Smooth muscle cell (in vitro differentiated cells): ENCODE data around the gene PAH. TPM values are rescaled to one million over a fixed set of nuclear protein-coding genes. Genes with fewer than 3 reads are reported as not detected.

Experiments
- DNase-seq: peaks from one replicate; lab custom pipeline; 2025; ENCODE audit not compliant: unreplicated experiment; lab: John Stamatoyannopoulos, UW
- H2AFZ ChIP-seq: fragments of 200-600 bp; sonication (generic); 2 replicates; pipeline ENCODE4 v1.6.0; 2016; ENCODE audit warnings: antibody characterized with exemption, low read depth, mild to moderate bottlenecking
- H3F3A ChIP-seq: fragments of 200-600 bp; sonication (generic); 2 replicates; pipeline ENCODE4 v1.6.0; 2017; ENCODE audit warnings: antibody characterized with exemption, low read depth
- H3K27ac ChIP-seq: fragments of 200-600 bp; sonication (generic); 2 replicates; pipeline ENCODE4 v1.5.1; 2016; ENCODE audit warnings: low read depth, mild to moderate bottlenecking
- H3K27me3 ChIP-seq: fragments of 200-600 bp; sonication (generic); 2 replicates; pipeline ENCODE4 v1.6.1; 2016; ENCODE audit warnings: low read depth, mild to moderate bottlenecking
- H3K36me3 ChIP-seq: fragments of 200-600 bp; sonication (generic); 2 replicates; pipeline ENCODE4 v1.5.1; 2016; ENCODE audit warnings: low read depth
- H3K4me1 ChIP-seq: fragments of 200-600 bp; sonication (generic); 2 replicates; pipeline ENCODE4 v1.5.1; 2016; ENCODE audit warnings: low read depth
- H3K4me2 ChIP-seq: fragments of 200-600 bp; sonication (generic); 2 replicates; pipeline ENCODE4 v1.6.0; 2016; ENCODE audit warnings: mild to moderate bottlenecking
- H3K4me3 ChIP-seq: fragments of 200-600 bp; sonication (generic); 2 replicates; pipeline ENCODE4 v1.5.1; 2016; ENCODE audit warnings: mild to moderate bottlenecking
- H3K79me2 ChIP-seq: fragments of 200-600 bp; sonication (generic); 2 replicates; pipeline ENCODE4 v1.6.0; 2016; ENCODE audit warnings: low read depth, mild to moderate bottlenecking
- H3K9ac ChIP-seq: fragments of 200-600 bp; sonication (generic); 2 replicates; pipeline ENCODE4 v1.6.0; 2016; ENCODE audit warnings: low read depth
- H3K9me3 ChIP-seq: fragments of 200-600 bp; sonication (generic); replicated peaks from 2 replicates; pipeline ENCODE4 v1.5.1; 2016; ENCODE audit warnings: low read depth
- H4K20me1 ChIP-seq: fragments of 200-600 bp; sonication (generic); 2 replicates; pipeline ENCODE4 v1.6.0; 2016; ENCODE audit warnings: low read depth
- WGBS: methylation state at CpG from one replicate; pipeline ENCODE4 v1.1.7; 2016; ENCODE audit warnings: low lambda C conversion rate; 5-methylcytosine and 5-hydroxymethylcytosine counted together
- polyA plus RNA-seq: library from polyadenylated mRNA; unstranded; fragments of >200 nt; fragmentation: Nextera tagmentation; extraction: Ambion mirVana; gene quantifications from 2 replicates; pipeline ENCODE4 v1.2.1, GENCODE V29; 2016
- total RNA-seq: library from RNA; depleted of rRNA; stranded (reverse); fragments of >200 nt; gene quantifications from 2 replicates; pipeline ENCODE4 v1.2.3, GENCODE V29; 2014
- TF ChIP-seq, protein P1 (sequence below): fragments of 200-600 bp; sonication (generic); IDR thresholded peaks from 2 replicates; pipeline ENCODE4 v1.5.1; 2017; ENCODE audit warnings: borderline replicate concordance, mild to moderate bottlenecking, antibody characterized with exemption; ENCODE audit not compliant: insufficient read depth, poor library complexity, severe bottlenecking

Gene PAH
- total and polyA plus RNA-seq, 2 experiments from 2014 or later: not detected

DNA sequence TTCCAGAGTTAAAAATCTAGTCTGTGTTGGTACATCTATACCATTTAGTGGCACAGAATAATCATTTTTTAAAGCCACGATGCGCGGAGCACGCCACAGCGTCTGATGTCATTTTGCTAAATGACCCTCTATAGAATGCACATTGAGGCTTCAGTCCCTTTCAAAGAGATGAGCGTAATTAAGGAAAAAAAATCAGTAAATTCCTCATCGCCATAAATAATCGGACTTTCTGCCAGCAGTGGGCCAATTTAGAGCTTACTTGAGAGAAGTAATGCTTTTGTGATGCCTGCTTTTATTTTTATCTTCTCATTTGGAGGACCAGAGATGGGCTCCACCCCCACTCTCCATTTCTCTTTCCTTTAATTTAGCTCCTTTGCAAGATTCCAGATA lies 44.4 kb upstream of the PAH start:
- Histone ChIP-seq H4K20me1 (no peaks in the 10 kb centered on the region), H3K79me2 (no peaks in the 10 kb centered on the region), H3F3A (no peaks in the 10 kb centered on the region), H3K27ac (no peak overlapping the region), H3K9ac (no peak overlapping the region), H3K36me3 (no peaks in the 10 kb centered on the region), H3K27me3 (peaks cover 99% of the 10 kb centered on the region), H2AFZ (no peak overlapping the region), H3K9me3 (no peaks in the 10 kb centered on the region), H3K4me2 (peak overlapping the region; percentile 79), H3K4me3 (no peak overlapping the region), H3K4me1 (peaks cover 37% of the 10 kb centered on the region)
- DNase-seq: no peak
- TF ChIP-seq, protein P1, sequence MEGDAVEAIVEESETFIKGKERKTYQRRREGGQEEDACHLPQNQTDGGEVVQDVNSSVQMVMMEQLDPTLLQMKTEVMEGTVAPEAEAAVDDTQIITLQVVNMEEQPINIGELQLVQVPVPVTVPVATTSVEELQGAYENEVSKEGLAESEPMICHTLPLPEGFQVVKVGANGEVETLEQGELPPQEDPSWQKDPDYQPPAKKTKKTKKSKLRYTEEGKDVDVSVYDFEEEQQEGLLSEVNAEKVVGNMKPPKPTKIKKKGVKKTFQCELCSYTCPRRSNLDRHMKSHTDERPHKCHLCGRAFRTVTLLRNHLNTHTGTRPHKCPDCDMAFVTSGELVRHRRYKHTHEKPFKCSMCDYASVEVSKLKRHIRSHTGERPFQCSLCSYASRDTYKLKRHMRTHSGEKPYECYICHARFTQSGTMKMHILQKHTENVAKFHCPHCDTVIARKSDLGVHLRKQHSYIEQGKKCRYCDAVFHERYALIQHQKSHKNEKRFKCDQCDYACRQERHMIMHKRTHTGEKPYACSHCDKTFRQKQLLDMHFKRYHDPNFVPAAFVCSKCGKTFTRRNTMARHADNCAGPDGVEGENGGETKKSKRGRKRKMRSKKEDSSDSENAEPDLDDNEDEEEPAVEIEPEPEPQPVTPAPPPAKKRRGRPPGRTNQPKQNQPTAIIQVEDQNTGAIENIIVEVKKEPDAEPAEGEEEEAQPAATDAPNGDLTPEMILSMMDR: no peak
- 8% methylated on average over 8 of the region's 8 CpGs for WGBS

DNA sequence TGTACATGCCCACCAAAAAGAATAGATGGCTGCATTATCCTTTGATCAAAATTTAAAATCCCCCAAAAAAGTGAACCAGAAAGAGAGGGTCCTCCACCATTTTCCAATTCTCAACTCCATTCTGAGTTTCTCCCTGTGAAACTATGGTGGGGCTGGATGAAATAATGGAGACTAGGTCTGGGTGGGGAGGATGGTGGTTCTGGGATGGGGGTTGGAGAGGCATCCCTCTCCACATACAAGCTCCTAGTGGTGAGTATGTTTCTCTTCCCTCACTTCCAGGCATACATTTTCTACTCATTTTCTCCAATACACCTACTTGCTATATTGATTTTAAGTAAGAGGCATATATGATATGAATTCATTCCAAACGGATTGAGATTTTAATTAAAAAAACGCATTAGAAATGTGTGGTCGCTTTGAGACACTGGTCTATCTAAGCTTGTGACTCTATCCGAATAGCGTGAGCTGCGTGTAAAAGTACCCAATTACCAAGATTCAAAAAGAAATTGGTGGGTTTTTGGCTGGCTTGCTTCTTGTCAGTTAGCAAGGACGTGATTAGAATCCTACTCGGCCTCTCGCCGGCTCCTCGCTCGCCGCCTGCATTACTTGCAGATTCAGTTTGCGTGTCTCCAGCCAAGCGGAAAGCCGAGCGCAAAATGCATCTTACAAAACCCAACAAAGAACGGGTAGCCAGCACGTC lies 43.9 kb upstream of the PAH start:
- Histone ChIP-seq H3K9me3 (no peaks in the 10 kb centered on the region), H2AFZ (no peak overlapping the region), H3K27ac (no peak overlapping the region), H3K4me2 (peak overlapping the region; percentile 79), H4K20me1 (no peaks in the 10 kb centered on the region), H3K9ac (no peak overlapping the region), H3K79me2 (no peaks in the 10 kb centered on the region), H3K4me3 (no peak overlapping the region), H3K27me3 (peaks cover 99% of the 10 kb centered on the region), H3K4me1 (peaks cover 37% of the 10 kb centered on the region), H3F3A (no peaks in the 10 kb centered on the region), H3K36me3 (no peaks in the 10 kb centered on the region)
- TF ChIP-seq, protein P1: no peak
- 4% methylated on average over 19 of the region's 19 CpGs for WGBS
- DNase-seq: no peak

DNA sequence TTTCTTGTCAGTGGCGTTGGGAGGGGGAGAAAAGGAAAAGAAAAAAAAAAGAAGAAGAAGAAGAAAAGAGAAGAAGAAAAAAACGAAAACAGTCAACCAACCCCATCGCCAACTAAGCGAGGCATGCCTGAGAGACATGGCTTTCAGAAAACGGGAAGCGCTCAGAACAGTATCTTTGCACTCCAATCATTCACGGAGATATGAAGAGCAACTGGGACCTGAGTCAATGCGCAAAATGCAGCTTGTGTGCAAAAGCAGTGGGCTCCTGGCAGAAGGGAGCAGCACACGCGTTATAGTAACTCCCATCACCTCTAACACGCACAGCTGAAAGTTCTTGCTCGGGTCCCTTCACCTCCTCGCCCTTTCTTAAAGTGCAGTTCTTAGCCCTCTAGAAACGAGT lies 42.3 kb upstream of the PAH start:
- no peak overlapping the region for H2AFZ ChIP-seq
- 18% methylated on average over 14 of the region's 14 CpGs for WGBS
- H3K27me3 ChIP-seq: peaks cover 99% of the 10 kb centered on the region
- H3F3A ChIP-seq: no peaks in the 10 kb centered on the region
- peaks cover 28% of the 10 kb centered on the region for H3K4me1 ChIP-seq
- TF ChIP-seq, protein P1: no peak
- H3K27ac ChIP-seq: no peak overlapping the region
- no peaks in the 10 kb centered on the region for H3K79me2 ChIP-seq
- no peaks in the 10 kb centered on the region for H4K20me1 ChIP-seq
- H3K4me3 ChIP-seq: no peak overlapping the region
- H3K9ac ChIP-seq: no peak overlapping the region
- DNase-seq: no peak
- H3K9me3 ChIP-seq: no peaks in the 10 kb centered on the region
- no peaks in the 10 kb centered on the region for H3K36me3 ChIP-seq
- no peak overlapping the region for H3K4me2 ChIP-seq

DNA sequence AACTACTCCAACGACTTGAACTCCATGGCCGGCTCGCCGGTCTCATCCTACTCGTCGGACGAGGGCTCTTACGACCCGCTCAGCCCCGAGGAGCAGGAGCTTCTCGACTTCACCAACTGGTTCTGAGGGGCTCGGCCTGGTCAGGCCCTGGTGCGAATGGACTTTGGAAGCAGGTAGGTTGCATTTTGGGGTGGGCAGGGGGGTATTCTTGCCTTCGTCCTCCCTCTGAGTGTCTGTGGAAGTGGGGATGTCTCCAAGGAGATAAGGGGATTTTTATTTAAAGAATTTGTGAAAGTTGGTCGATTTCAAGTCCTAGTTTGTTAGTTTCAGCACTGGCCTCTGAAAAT lies 41.8 kb upstream of the PAH start:
- 8% methylated on average over 15 of the region's 15 CpGs for WGBS
- H2AFZ ChIP-seq: no peak overlapping the region
- no peak for DNase-seq

More for the DNA sequence above, 41.8 kb upstream of the PAH start:
- Histone ChIP-seq H3K27ac (no peak overlapping the region), H3K4me3 (peak overlapping the region; percentile 56), H3K4me1 (peaks cover 28% of the 10 kb centered on the region), H3K27me3 (peaks cover 99% of the 10 kb centered on the region), H3F3A (no peaks in the 10 kb centered on the region), H4K20me1 (no peaks in the 10 kb centered on the region), H3K9ac (no peak overlapping the region), H3K9me3 (no peaks in the 10 kb centered on the region), H3K36me3 (no peaks in the 10 kb centered on the region), H3K79me2 (no peaks in the 10 kb centered on the region), H3K4me2 (peak overlapping the region; percentile 96)
- TF ChIP-seq, protein P1: no peak
